Body of pancreas (tissue), 4 donors: ENCODE measurements around the gene NKAIN2. TPM values are rescaled to one million over a fixed set of nuclear protein-coding genes. Genes with fewer than 3 reads are reported as not detected.

Experiments used
- ATAC-seq: fragments of 150-250 bp; one replicate; pipeline ENCODE4 v1.9.1; 2016
- DNase-seq, 4 donors: peaks; one replicate each; pipeline ENCODE4 v3.0.0-alpha.2; 2019
- H3K27ac ChIP-seq, 4 donors: fragments of 200-600 bp; sonication (generic); 1 replicate in 3 of 4; 2 replicates in 1 of 4; pipeline versions ENCODE4 v1.5.1 to v1.6.1; 2016 to 2019; ENCODE audit warnings: mild to moderate bottlenecking in 1 of 4, mixed read lengths in 1 of 4, moderate library complexity in 1 of 4
- H3K27me3 ChIP-seq, 2 donors: fragments of 200-600 bp; sonication (generic); one replicate each; pipeline ENCODE4 v1.6.0; 2016; ENCODE audit warnings: mild to moderate bottlenecking in 1 of 2
- H3K36me3 ChIP-seq, 2 donors: fragments of 200-600 bp; sonication (generic); replicated peaks in 1 of 2; 2 replicates each; pipeline ENCODE4 v1.5.1; 2016; ENCODE audit warnings: low read depth in 2 of 2; ENCODE audit not compliant: insufficient read depth in 1 of 2
- H3K4me1 ChIP-seq: fragments of 200-600 bp; sonication (generic); one replicate; pipeline ENCODE4 v1.6.0; 2016
- H3K4me3 ChIP-seq, 2 donors: fragments of 200-600 bp; sonication (generic); 1 replicate in 1 of 2; 2 replicates in 1 of 2; pipeline ENCODE4 v1.5.1; 2016 to 2019
- H3K9me3 ChIP-seq, 3 donors: fragments of 200-600 bp; sonication (generic); 1 replicate in 2 of 3; 2 replicates in 1 of 3; pipeline ENCODE4 v1.5.1; 2016
- CTCF ChIP-seq, 7 experiments: fragments of 450-650 bp in 4 of 7; fragments of 200-600 bp in 3 of 7; sonication (generic) in 3 of 7; IDR thresholded peaks; one replicate each; pipeline ENCODE4 v1.5.1; 2016 to 2019; ENCODE audit warnings: antibody characterized with exemption in 7 of 7
- POLR2A ChIP-seq, 3 donors: fragments of 450-650 bp; IDR thresholded peaks; one replicate each; pipeline ENCODE4 v1.6.1; 2016; ENCODE audit warnings: antibody characterized with exemption in 3 of 3, mild to moderate bottlenecking in 2 of 3
- WGBS, 2 donors: methylation state at CpG; one replicate each; pipeline ENCODE4 v1.1.5; 2017; 5-methylcytosine and 5-hydroxymethylcytosine counted together
- intact Hi-C: fragments of 100-400 bp; cut with DNase I; formaldehyde crosslinking; loops from one replicate; pipeline ENCODE4 v1.15.1; 2023
- total RNA-seq, 2 donors: library from RNA; depleted of rRNA; stranded (reverse); fragments of >200 nt; gene quantifications; one replicate each; pipeline ENCODE4 v1.1.0, GENCODE V29; 2016

The NKAIN2 gene
- not detected for total RNA-seq

GRCh38 chr6:123803504-123804013 is at the start of gene NKAIN2:
Gene NKAIN2, plus strand, starts transcription at chr6:123803865.
- Histone ChIP-seq H3K36me3 (no peaks in the 10 kb centered on the region), H3K4me3 (peak within 1 kb of the TSS in 1 of 2 donors; percentile 17), H3K9me3 (no peaks in the 10 kb centered on the region), H3K27me3 (no peaks in the 10 kb centered on the region), H3K4me1 (peaks cover 13% of the 10 kb centered on the region), H3K27ac (no peak within 1 kb of the TSS)
- WGBS, 2 donors: 1% methylated on average over 21 of the region's 84 CpGs; no CpG with 5 or more reads in 1 of the 2 donors
- TF ChIP-seq CTCF (IDR thresholded peaks at IDR 0.05) (no peak), POLR2A (IDR thresholded peaks at IDR 0.05) (no peak)
- ATAC-seq (peak; percentile 39), DNase-seq (peak in 1 of 4 donors; percentile 17)
- intact Hi-C loops: no loop called here

GRCh38 chr6:123759472-123759871 is 44.2 kb upstream of the NKAIN2 start:
- intact Hi-C loops: no loop called here
- ATAC-seq: no peak
- H3K4me3 ChIP-seq: no peak overlapping the region
- 73 to 77% methylated on average over 1 of the region's 1 CpG for WGBS, 2 donors
- H3K36me3 ChIP-seq: no peaks in the 10 kb centered on the region
- H3K27me3 ChIP-seq: no peaks in the 10 kb centered on the region
- TF ChIP-seq POLR2A (IDR thresholded peaks at IDR 0.05): no peak
- TF ChIP-seq CTCF (IDR thresholded peaks at IDR 0.05): no peak
- H3K4me1 ChIP-seq: no peaks in the 10 kb centered on the region
- no peak for DNase-seq
- no peaks in the 10 kb centered on the region for H3K9me3 ChIP-seq
- H3K27ac ChIP-seq: no peak overlapping the region

- no peak overlapping the region for H3K4me3 ChIP-seq
- DNase-seq (no peak), ATAC-seq (no peak)
- H3K9me3 ChIP-seq: no peaks in the 10 kb centered on the region
- no peak overlapping the region for H3K27ac ChIP-seq
- no peaks in the 10 kb centered on the region for H3K4me1 ChIP-seq
- 41 to 64% methylated on average over 1 of the region's 1 CpG for WGBS, 2 donors
- intact Hi-C loops: no loop called here
- H3K36me3 ChIP-seq: no peaks in the 10 kb centered on the region
- TF ChIP-seq POLR2A (IDR thresholded peaks at IDR 0.05): no peak
- TF ChIP-seq CTCF (IDR thresholded peaks at IDR 0.05): no peak
- H3K27me3 ChIP-seq: no peaks in the 10 kb centered on the region
Measured at GRCh38 chr6:123763904-123764303, 39.8 kb upstream of the NKAIN2 start.

GRCh38 chr6:123764722-123765121 is 38.9 kb upstream of the NKAIN2 start:
- Histone ChIP-seq H3K27ac (no peak overlapping the region), H3K36me3 (no peaks in the 10 kb centered on the region), H3K4me1 (no peaks in the 10 kb centered on the region), H3K4me3 (no peak overlapping the region), H3K9me3 (no peaks in the 10 kb centered on the region), H3K27me3 (no peaks in the 10 kb centered on the region)
- TF ChIP-seq POLR2A (IDR thresholded peaks at IDR 0.05) (no peak), CTCF (IDR thresholded peaks at IDR 0.05) (no peak)
- intact Hi-C loops: no loop called here
- ATAC-seq (no peak), DNase-seq (no peak)
- 45 to 51% methylated on average over 2 of the region's 2 CpGs for WGBS, 2 donors

- ATAC-seq (no peak), DNase-seq (no peak)
- Histone ChIP-seq H3K27me3 (no peaks in the 10 kb centered on the region), H3K27ac (no peak overlapping the region), H3K36me3 (no peaks in the 10 kb centered on the region), H3K4me3 (no peak overlapping the region), H3K9me3 (no peaks in the 10 kb centered on the region), H3K4me1 (no peaks in the 10 kb centered on the region)
- WGBS, 2 donors: 47 to 52% methylated on average over 2 of the region's 2 CpGs
- intact Hi-C loops: no loop called here
- TF ChIP-seq POLR2A (IDR thresholded peaks at IDR 0.05): no peak
- no peak for TF ChIP-seq CTCF (IDR thresholded peaks at IDR 0.05)
Measured at GRCh38 chr6:123768921-123769320, 34.7 kb upstream of the NKAIN2 start.
